CD14-positive monocyte (primary cell): ENCODE data around the gene CADM1. TPM values are rescaled to one million over a fixed set of nuclear protein-coding genes. Genes with fewer than 3 reads are reported as not detected.

Experiments
- DNase-seq, 3 donors: peaks; one replicate each; pipeline ENCODE4 v3.0.0-alpha.2; 2011 to 2022
- H2AFZ ChIP-seq: 2 replicates; pipeline ENCODE4 v1.6.0; 2012; ENCODE audit warnings: mild to moderate bottlenecking, low read depth, low read length, inconsistent platforms; ENCODE audit not compliant: insufficient read depth, poor library complexity, severe bottlenecking
- H3K27ac ChIP-seq, 2 donors: 1 replicate in 1 of 2; 2 replicates in 1 of 2; pipeline ENCODE4 v1.5.1; 2012 to 2013; ENCODE audit warnings: low read length in 2 of 2, control low read depth in 1 of 2, inconsistent platforms in 1 of 2, low read depth in 1 of 2, mild to moderate bottlenecking in 1 of 2
- H3K27me3 ChIP-seq, 2 donors: one replicate each; pipeline versions ENCODE4 v1.6.0 to v1.6.1; 2011 to 2013; ENCODE audit warnings: low read length in 2 of 2; ENCODE audit not compliant: control insufficient read depth in 2 of 2, insufficient read depth in 2 of 2
- H3K36me3 ChIP-seq, 2 donors: replicated peaks in 1 of 2; 1 replicate in 1 of 2; 2 replicates in 1 of 2; pipeline versions ENCODE4 v1.5.1 to v1.6.1; 2012 to 2013; ENCODE audit warnings: low read length in 2 of 2, control low read depth in 1 of 2, inconsistent platforms in 1 of 2, mild to moderate bottlenecking in 1 of 2; ENCODE audit not compliant: insufficient read depth in 2 of 2, control insufficient read depth in 1 of 2
- H3K4me1 ChIP-seq, 2 donors: 1 replicate in 1 of 2; 2 replicates in 1 of 2; pipeline versions ENCODE4 v1.5.1 to v1.6.1; 2012 to 2013; ENCODE audit warnings: low read length in 2 of 2, control low read depth in 1 of 2, inconsistent platforms in 1 of 2, mild to moderate bottlenecking in 1 of 2, moderate library complexity in 1 of 2; ENCODE audit not compliant: insufficient read depth in 2 of 2, control insufficient read depth in 1 of 2
- H3K4me2 ChIP-seq: replicated peaks from 2 replicates; pipeline ENCODE3; 2012; ENCODE audit warnings: low read length, moderate library complexity, mild to moderate bottlenecking; ENCODE audit not compliant: poor library complexity, severe bottlenecking; ENCODE audit errors: extremely low read depth
- H3K4me3 ChIP-seq, 3 experiments: fragments of 200-600 bp in 1 of 3; sonication (generic) in 1 of 3; replicated peaks in 1 of 3; 1 replicate in 2 of 3; 2 replicates in 1 of 3; pipeline ENCODE4 v1.5.1; 2011 to 2013; ENCODE audit warnings: low read length in 3 of 3, mild to moderate bottlenecking in 3 of 3, control low read depth in 2 of 3, low read depth in 2 of 3, inconsistent platforms in 1 of 3, moderate library complexity in 1 of 3
- H3K79me2 ChIP-seq: 2 replicates; pipeline ENCODE4 v1.6.0; 2012; ENCODE audit warnings: mild to moderate bottlenecking, control low read depth, inconsistent platforms, low read length, moderate library complexity; ENCODE audit not compliant: insufficient read depth
- H3K9ac ChIP-seq: 2 replicates; pipeline ENCODE4 v1.6.0; 2017; ENCODE audit warnings: low read length, mild to moderate bottlenecking; ENCODE audit not compliant: insufficient read depth, poor library complexity, severe bottlenecking
- H3K9me3 ChIP-seq, 2 donors: replicated peaks in 1 of 2; 1 replicate in 1 of 2; 2 replicates in 1 of 2; pipeline versions ENCODE4 v1.5.1 to v1.6.1; 2012 to 2013; ENCODE audit warnings: low read length in 2 of 2, control low read depth in 1 of 2; ENCODE audit not compliant: control insufficient read depth in 1 of 2, insufficient read depth in 1 of 2
- H4K20me1 ChIP-seq: 2 replicates; pipeline ENCODE4 v1.6.0; 2012; ENCODE audit warnings: mild to moderate bottlenecking, low read length, control low read depth, moderate library complexity; ENCODE audit not compliant: insufficient read depth
- H3K27ac Mint-ChIP-seq, 7 donors: one replicate each; pipeline ENCODE4 v1.8.0; 2020; ENCODE audit warnings: mild to moderate bottlenecking in 7 of 7, mixed read lengths in 7 of 7, moderate library complexity in 6 of 7, inconsistent platforms in 2 of 7
- H3K27me3 Mint-ChIP-seq, 3 donors: one replicate each; pipeline ENCODE4 v1.8.0; 2021 to 2022; ENCODE audit warnings: low read depth in 3 of 3, mild to moderate bottlenecking in 3 of 3, mixed read lengths in 3 of 3, moderate library complexity in 3 of 3, inconsistent platforms in 1 of 3
- H3K36me3 Mint-ChIP-seq, 2 donors: one replicate each; pipeline ENCODE4 v1.8.0; 2020; ENCODE audit warnings: mixed read lengths in 2 of 2, inconsistent platforms in 1 of 2, mild to moderate bottlenecking in 1 of 2
- H3K4me1 Mint-ChIP-seq: one replicate; pipeline ENCODE4 v1.8.0; 2020; ENCODE audit warnings: mild to moderate bottlenecking, mixed read lengths
- H3K4me3 Mint-ChIP-seq, 2 donors: one replicate each; pipeline ENCODE4 v1.8.0; 2020; ENCODE audit warnings: mild to moderate bottlenecking in 2 of 2, mixed read lengths in 2 of 2, moderate library complexity in 1 of 2
- H3K9me3 Mint-ChIP-seq, 7 donors: one replicate each; pipeline ENCODE4 v1.8.0; 2020 to 2022; ENCODE audit warnings: mixed read lengths in 7 of 7, mild to moderate bottlenecking in 6 of 7, moderate library complexity in 6 of 7, inconsistent platforms in 2 of 7
- WGBS: methylation state at CpG from one replicate; pipeline ENCODE4 v1.1.5; 2013; ENCODE audit warnings: missing lambda C conversion rate; ENCODE audit not compliant: insufficient coverage; 5-methylcytosine and 5-hydroxymethylcytosine counted together
- intact Hi-C, 2 donors: fragments of 100-400 bp; cut with micrococcal nuclease; formaldehyde crosslinking; loops; one replicate each; pipeline versions ENCODE4 v1.15.0 to v1.15.1; 2023
- polyA plus RNA-seq, 3 donors: library from polyadenylated mRNA; depleted of rRNA in 1 of 3; unstranded in 2 of 3; stranded (reverse) in 1 of 3; fragments of 300-500 nt in 2 of 3; fragments of >200 nt in 1 of 3; fragmentation: Illumina TruSeq in 2 of 3; gene quantifications; 1 replicate in 2 of 3; 2 replicates in 1 of 3; pipeline ENCODE4 v1.2.3, GENCODE V29; 2012 to 2021
- TF ChIP-seq, protein P1 (sequence below): fragments of 200-600 bp; IDR thresholded peaks from one replicate; pipeline ENCODE4 v1.8.0; 2022; ENCODE audit warnings: antibody characterized with exemption, mild to moderate bottlenecking

The CADM1 gene
- polyA plus RNA-seq, 3 donors = not detected

DNA sequence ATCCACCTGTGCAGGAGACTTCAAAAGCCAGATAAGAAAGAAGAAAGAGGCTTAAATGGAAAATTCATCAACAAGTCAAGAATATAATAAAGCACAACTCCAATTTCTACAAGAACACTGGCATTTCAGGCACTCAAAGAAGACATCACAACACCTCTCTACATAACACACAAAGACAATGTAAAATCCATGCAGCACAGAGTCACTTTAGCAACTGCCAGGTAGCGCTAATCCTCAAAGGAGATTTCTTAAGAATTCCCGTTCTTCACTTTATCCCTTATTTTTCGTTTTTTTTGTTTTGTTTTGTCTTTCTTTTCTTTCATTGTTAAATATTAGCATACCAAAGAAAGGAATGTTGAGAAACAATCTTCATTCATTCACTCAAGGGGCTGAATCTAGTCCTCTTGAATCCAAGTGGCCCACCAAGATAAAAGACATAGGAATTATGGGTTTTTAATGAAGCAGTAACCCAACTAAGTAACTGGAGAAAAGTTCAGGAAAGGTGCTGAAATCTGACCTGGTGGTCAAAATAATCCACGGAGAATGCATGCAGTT is 95.0 kb downstream of the CADM1 start:
- peaks cover 0 to 3% (median 0%) of the 10 kb centered on the region in 7 donors for H3K9me3 Mint-ChIP-seq
- TF ChIP-seq, protein P1, sequence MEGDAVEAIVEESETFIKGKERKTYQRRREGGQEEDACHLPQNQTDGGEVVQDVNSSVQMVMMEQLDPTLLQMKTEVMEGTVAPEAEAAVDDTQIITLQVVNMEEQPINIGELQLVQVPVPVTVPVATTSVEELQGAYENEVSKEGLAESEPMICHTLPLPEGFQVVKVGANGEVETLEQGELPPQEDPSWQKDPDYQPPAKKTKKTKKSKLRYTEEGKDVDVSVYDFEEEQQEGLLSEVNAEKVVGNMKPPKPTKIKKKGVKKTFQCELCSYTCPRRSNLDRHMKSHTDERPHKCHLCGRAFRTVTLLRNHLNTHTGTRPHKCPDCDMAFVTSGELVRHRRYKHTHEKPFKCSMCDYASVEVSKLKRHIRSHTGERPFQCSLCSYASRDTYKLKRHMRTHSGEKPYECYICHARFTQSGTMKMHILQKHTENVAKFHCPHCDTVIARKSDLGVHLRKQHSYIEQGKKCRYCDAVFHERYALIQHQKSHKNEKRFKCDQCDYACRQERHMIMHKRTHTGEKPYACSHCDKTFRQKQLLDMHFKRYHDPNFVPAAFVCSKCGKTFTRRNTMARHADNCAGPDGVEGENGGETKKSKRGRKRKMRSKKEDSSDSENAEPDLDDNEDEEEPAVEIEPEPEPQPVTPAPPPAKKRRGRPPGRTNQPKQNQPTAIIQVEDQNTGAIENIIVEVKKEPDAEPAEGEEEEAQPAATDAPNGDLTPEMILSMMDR = no peak
- Histone ChIP-seq H3K9ac (no peak overlapping the region), H3K27ac (no peak overlapping the region), H3K36me3 (no peaks in the 10 kb centered on the region), H4K20me1 (no peaks in the 10 kb centered on the region), H3K9me3 (no peaks in the 10 kb centered on the region), H2AFZ (no peak overlapping the region), H3K4me2 (no peak overlapping the region), H3K4me1 (no peaks in the 10 kb centered on the region), H3K79me2 (no peaks in the 10 kb centered on the region), H3K4me3 (no peak overlapping the region), H3K27me3 (no peaks in the 10 kb centered on the region)
- H3K4me3 Mint-ChIP-seq = no peak overlapping the region
- no peak overlapping the region for H3K27ac Mint-ChIP-seq
- intact Hi-C loops = no loop called here
- 100% methylated on average over 1 of the region's 4 CpGs for WGBS
- H3K36me3 Mint-ChIP-seq = no peaks in the 10 kb centered on the region
- DNase-seq = no peak
- no peaks in the 10 kb centered on the region for H3K4me1 Mint-ChIP-seq
- peaks cover 3 to 9% (median 6%) of the 10 kb centered on the region in 3 donors for H3K27me3 Mint-ChIP-seq

DNA sequence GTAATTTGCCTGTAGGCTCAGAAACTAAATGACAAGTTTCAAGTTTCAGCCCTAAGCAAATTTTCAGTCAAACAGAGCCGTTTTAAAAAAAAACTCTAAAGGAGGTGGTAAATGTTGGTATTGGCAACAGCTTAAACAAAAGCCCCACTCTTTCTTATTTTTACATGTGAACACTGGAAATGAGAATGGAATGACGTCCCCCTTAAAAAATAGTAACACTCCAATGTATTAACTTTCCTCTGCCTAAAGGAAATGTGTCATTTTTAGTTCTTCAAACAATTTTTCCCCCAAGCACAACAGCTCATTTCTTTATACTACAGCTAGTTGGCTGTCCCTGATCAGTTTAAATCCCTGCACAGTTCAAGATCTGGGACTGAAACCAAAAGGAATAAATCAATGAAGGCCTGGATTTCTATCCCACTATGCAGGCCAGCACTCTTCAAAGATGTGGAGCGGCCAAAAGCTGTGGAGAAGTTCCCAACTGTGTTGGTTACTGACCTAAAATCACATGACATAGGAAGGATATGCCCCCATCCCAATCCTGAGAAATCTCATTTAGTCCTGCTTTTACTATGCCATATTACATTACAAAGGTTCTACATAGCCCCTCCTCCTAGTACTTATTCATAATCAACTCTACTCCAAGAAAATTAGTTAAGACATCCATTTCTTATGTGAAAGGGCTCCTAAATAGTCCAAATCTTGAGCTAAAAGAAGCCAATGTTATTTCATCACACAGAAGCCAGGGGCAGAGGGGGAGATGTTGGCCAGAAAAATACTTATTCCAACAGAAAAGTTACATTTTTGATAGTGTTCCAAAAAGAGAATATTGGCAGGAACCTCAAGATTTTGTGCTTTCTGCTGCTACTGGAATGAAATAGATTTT is 95.9 kb downstream of the CADM1 start:
- no peak overlapping the region for H2AFZ ChIP-seq
- no peaks in the 10 kb centered on the region for H3K79me2 ChIP-seq
- no peaks in the 10 kb centered on the region for H3K27me3 ChIP-seq
- no peak overlapping the region for H3K4me2 ChIP-seq
- no peak for DNase-seq
- H3K36me3 Mint-ChIP-seq = no peaks in the 10 kb centered on the region
- no peaks in the 10 kb centered on the region for H3K4me1 ChIP-seq
- no peaks in the 10 kb centered on the region for H3K9me3 ChIP-seq
- no CpG with 5 or more reads among the region's 3 CpGs for WGBS
- H3K27ac Mint-ChIP-seq = no peak overlapping the region
- TF ChIP-seq, protein P1 = no peak
- peaks cover 3 to 9% (median 6%) of the 10 kb centered on the region in 3 donors for H3K27me3 Mint-ChIP-seq
- H3K9me3 Mint-ChIP-seq = peaks cover 0 to 3% (median 0%) of the 10 kb centered on the region in 7 donors
- H3K4me3 ChIP-seq = no peak overlapping the region
- intact Hi-C loops = no loop called here
- no peak overlapping the region for H3K9ac ChIP-seq
- no peak overlapping the region for H3K27ac ChIP-seq
- H3K4me1 Mint-ChIP-seq = no peaks in the 10 kb centered on the region
- no peaks in the 10 kb centered on the region for H4K20me1 ChIP-seq
- no peaks in the 10 kb centered on the region for H3K36me3 ChIP-seq
- H3K4me3 Mint-ChIP-seq = no peak overlapping the region
